WTC11 (cell line): ENCODE measurements around the gene CRAT. TPM values are rescaled to one million over a fixed set of nuclear protein-coding genes. Genes with fewer than 3 reads are reported as not detected.

Experiments
- ATAC-seq: fragments of 200-7000 bp; cut with Tn5 transposase; 2 replicates; pipeline ENCODE4 v1.10.0; 2021; ENCODE audit warnings: mild to moderate bottlenecking, moderate library complexity
- CTCF ChIA-PET: fragments of 300-600 bp; sonication (Branson Sonifier 250); formaldehyde crosslinking; loops from one replicate; lab custom pipeline; 2021; ENCODE audit warnings: antibody characterized with exemption; lab: Charles Lee
- POLR2A ChIA-PET: fragments of 350-600 bp; sonication (Branson Sonifier 250); formaldehyde crosslinking; loops from one replicate; lab custom pipeline; 2021; ENCODE audit warnings: antibody characterized with exemption; lab: Charles Lee
- DNase-seq: peaks from one replicate; pipeline ENCODE4 v3.0.0; 2021; ENCODE audit warnings: low spot score
- H3K27ac Mint-ChIP-seq: 2 replicates; pipeline ENCODE4 v1.8.0; 2021; ENCODE audit warnings: mixed read lengths
- H3K27me3 Mint-ChIP-seq: 2 replicates; pipeline ENCODE4 v1.8.0; 2021; ENCODE audit warnings: low read depth, mild to moderate bottlenecking, moderate library complexity, mixed read lengths
- H3K36me3 Mint-ChIP-seq: 2 replicates; pipeline ENCODE4 v1.8.0; 2021; ENCODE audit warnings: mixed read lengths
- H3K4me1 Mint-ChIP-seq: 2 replicates; pipeline ENCODE4 v1.8.0; 2022; ENCODE audit warnings: mixed read lengths
- H3K4me3 Mint-ChIP-seq: 2 replicates; pipeline ENCODE4 v1.8.0; 2021; ENCODE audit warnings: mild to moderate bottlenecking, moderate library complexity, mixed read lengths
- H3K9me3 Mint-ChIP-seq: 2 replicates; pipeline ENCODE4 v1.8.0; 2021; ENCODE audit warnings: mixed read lengths
- CDX4 ChIP-seq: fragments of 250-450 bp; sonication (Bioruptor Pico); IDR thresholded peaks from 2 replicates; pipeline ENCODE4 v1.9.0; 2021; ENCODE audit warnings: moderate library complexity, mild to moderate bottlenecking, inconsistent platforms, borderline replicate concordance
- E2F1 ChIP-seq: sonication (generic); formaldehyde crosslinking; IDR thresholded peaks from 2 replicates; pipeline ENCODE4 v1.8.0; 2022; ENCODE audit warnings: mild to moderate bottlenecking, missing genetic modification reagents
- E2F5 ChIP-seq: sonication (generic); formaldehyde crosslinking; IDR thresholded peaks from 2 replicates; pipeline ENCODE4 v1.8.1; 2022; ENCODE audit warnings: mild to moderate bottlenecking, moderate library complexity, missing genetic modification reagents
- EMX1 ChIP-seq: fragments of 250-450 bp; sonication (Bioruptor Pico); IDR thresholded peaks from 2 replicates; pipeline ENCODE4 v1.8.0; 2021; ENCODE audit warnings: mild to moderate bottlenecking
- ERG ChIP-seq: fragments of 250-450 bp; sonication (Bioruptor Pico); IDR thresholded peaks from 2 replicates; pipeline ENCODE4 v1.8.0; 2021; ENCODE audit warnings: mild to moderate bottlenecking
- GTF2I ChIP-seq: fragments of 250-450 bp; sonication (Bioruptor Pico); conservative IDR thresholded peaks from 2 replicates; pipeline ENCODE4 v1.4.0; 2021; ENCODE audit warnings: mild to moderate bottlenecking
- IRF1 ChIP-seq: sonication (generic); formaldehyde crosslinking; IDR thresholded peaks from 2 replicates; pipeline ENCODE4 v1.8.0; 2023; ENCODE audit warnings: missing genetic modification reagents
- MXD4 ChIP-seq: fragments of 250-450 bp; sonication (Bioruptor Pico); IDR thresholded peaks from 2 replicates; pipeline ENCODE4 v1.8.0; 2021; ENCODE audit warnings: mild to moderate bottlenecking, moderate library complexity, borderline replicate concordance
- NFE2L1 ChIP-seq: sonication (generic); formaldehyde crosslinking; IDR thresholded peaks from 2 replicates; pipeline ENCODE4 v1.8.1; 2023; ENCODE audit warnings: missing genetic modification reagents
- SMAD3 ChIP-seq: sonication (generic); formaldehyde crosslinking; IDR thresholded peaks from 2 replicates; pipeline ENCODE4 v1.8.0; 2022; ENCODE audit warnings: missing genetic modification reagents, mild to moderate bottlenecking, borderline replicate concordance
- SP1 ChIP-seq: sonication (generic); formaldehyde crosslinking; conservative IDR thresholded peaks from 2 replicates; pipeline ENCODE4 v1.8.1; 2022; ENCODE audit warnings: missing genetic modification reagents
- TEAD1 ChIP-seq: sonication (generic); formaldehyde crosslinking; IDR thresholded peaks from 2 replicates; pipeline ENCODE4 v1.8.0; 2022; ENCODE audit warnings: mild to moderate bottlenecking, missing genetic modification reagents
- ZNF219 ChIP-seq: sonication (generic); formaldehyde crosslinking; IDR thresholded peaks from 2 replicates; pipeline ENCODE4 v1.8.0; 2023; ENCODE audit warnings: missing genetic modification reagents, mild to moderate bottlenecking, borderline replicate concordance
- ZNF532 ChIP-seq: fragments of 250-450 bp; sonication (Bioruptor Pico); IDR thresholded peaks from 2 replicates; pipeline ENCODE4 v1.9.0; 2021; ENCODE audit warnings: mild to moderate bottlenecking, borderline replicate concordance
- ZSCAN18 ChIP-seq: fragments of 250-450 bp; sonication (Bioruptor Pico); IDR thresholded peaks from 2 replicates; pipeline ENCODE4 v2.1.2; 2022; ENCODE audit warnings: mild to moderate bottlenecking, moderate library complexity
- total RNA-seq: library from RNA; stranded (reverse); gene quantifications from 3 replicates; pipeline ENCODE4 v1.2.3, GENCODE V29; 2021

CRAT gene
- total RNA-seq, 1 experiment from 2014 or later: 17.2 TPM

- DNase-seq (no peak), ATAC-seq (no peak)
- H3K4me3 Mint-ChIP-seq: no peak overlapping the region
- no peaks in the 10 kb centered on the region for H3K27me3 Mint-ChIP-seq
- CTCF ChIA-PET: interaction anchor here (0.9 to 2.2 kb wide), 4 partner anchors 10 to 26 kb away, joined by 4 to 14 read pairs (median 6); no protein-coding TSS in a partner anchor
- no peak for TF ChIP-seq ZNF532 (CRISPR knock-in tag)
- TF ChIP-seq MXD4 (CRISPR knock-in tag): no peak
- no peak for TF ChIP-seq SMAD3
- TF ChIP-seq ZSCAN18: no peak
- no peak for TF ChIP-seq CDX4 (CRISPR knock-in tag)
- TF ChIP-seq E2F1 (CRISPR knock-in tag): no peak
- TF ChIP-seq E2F5 (CRISPR knock-in tag): no peak
- TF ChIP-seq NFE2L1 (CRISPR knock-in tag): no peak
- TF ChIP-seq SP1: no peak
- no peak for TF ChIP-seq TEAD1 (CRISPR knock-in tag)
- no peak for TF ChIP-seq ZNF219 (CRISPR knock-in tag)
- no peak for TF ChIP-seq GTF2I (CRISPR knock-in tag)
- TF ChIP-seq EMX1 (CRISPR knock-in tag): no peak
- TF ChIP-seq IRF1 (CRISPR knock-in tag): no peak
- TF ChIP-seq ERG (CRISPR knock-in tag): no peak
- TF ChIP-seq, all 79 proteins: peak for 0
- Mint-ChIP-seq H3K4me1 (peaks cover 2% of the 10 kb centered on the region; the same call in 1 of the 2 replicates), H3K9me3 (peaks cover under 1% of the 10 kb centered on the region; the same call in 1 of the 2 replicates), H3K36me3 (peaks cover 8% of the 10 kb centered on the region), H3K27ac (no peak overlapping the region)
- POLR2A ChIA-PET: no interaction called here
These were observed 45.6 kb upstream of the CRAT start for GRCh38 chr9:129156163-129156562.
